Left colon (tissue), 2 donors: ENCODE results near the gene RBFOX2. TPM values are rescaled to one million over a fixed set of nuclear protein-coding genes. Genes with fewer than 3 reads are reported as not detected.

Source experiments
- ATAC-seq: fragments of 200-7000 bp; cut with Tn5 transposase; one replicate; pipeline ENCODE4 v1.9.1; 2020; ENCODE audit warnings: mild to moderate bottlenecking, moderate library complexity
- DNase-seq, 2 donors: peaks; one replicate each; pipeline ENCODE4 v3.0.0-alpha.2; 2020
- intact Hi-C, 2 donors: fragments of 100-400 bp; cut with DNase I in 1 of 2; cut with micrococcal nuclease in 1 of 2; formaldehyde crosslinking; loops; one replicate each; pipeline versions ENCODE4 v1.11.2 to v1.14.0; 2022; cut with DNase I, micrococcal nuclease
- total RNA-seq, 2 donors: library from RNA; stranded (reverse); fragmentation: NEBNext Ultra II Directional; extraction: Animal tissue kit (Norgen Biotek cat#: 25700); gene quantifications; one replicate each; pipeline ENCODE4 v1.2.1, GENCODE V29; 2021
- donor health status: DM: no; HTN: no; CAD: no.
- donor health status: DM: yes; HTN: yes; CAD: no.

RBFOX2 gene
- total RNA-seq, 2 donors from 2014 or later, result 34.3 to 48.8 TPM

GRCh38 chr22:35861451-35861850 is 167.2 kb downstream of the RBFOX2 start:
- ATAC-seq (no peak), DNase-seq (no peak)
- intact Hi-C loops, result no loop called here

DNA sequence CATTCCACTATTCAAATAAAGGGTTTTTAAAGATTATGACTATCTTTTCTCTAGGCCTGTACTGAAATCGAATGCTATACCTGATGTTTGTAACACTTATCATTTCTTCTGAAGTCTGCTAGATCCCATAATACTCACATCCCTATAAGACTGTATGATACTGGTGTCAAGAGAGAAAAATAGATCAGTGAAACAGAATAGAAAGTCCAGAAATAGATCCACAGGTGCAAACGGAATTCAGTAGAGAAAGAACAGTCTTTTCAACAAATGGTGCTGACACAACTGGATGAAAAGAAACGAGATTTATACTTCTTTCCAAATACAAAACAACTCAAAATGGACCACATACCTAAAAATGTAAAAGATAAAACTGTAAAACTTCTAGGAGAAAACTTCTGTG is 167.8 kb downstream of the RBFOX2 start:
- intact Hi-C loops, result no loop called here
- no peak for ATAC-seq
- no peak for DNase-seq

GRCh38 chr22:35860087-35860733 is 168.4 kb downstream of the RBFOX2 start:
- ATAC-seq (no peak), DNase-seq (no peak)
- intact Hi-C loops, result no loop called here

GRCh38 chr22:35854334-35854733 is 174.3 kb downstream of the RBFOX2 start:
- intact Hi-C loops, result no loop called here
- ATAC-seq (no peak), DNase-seq (no peak)

DNA sequence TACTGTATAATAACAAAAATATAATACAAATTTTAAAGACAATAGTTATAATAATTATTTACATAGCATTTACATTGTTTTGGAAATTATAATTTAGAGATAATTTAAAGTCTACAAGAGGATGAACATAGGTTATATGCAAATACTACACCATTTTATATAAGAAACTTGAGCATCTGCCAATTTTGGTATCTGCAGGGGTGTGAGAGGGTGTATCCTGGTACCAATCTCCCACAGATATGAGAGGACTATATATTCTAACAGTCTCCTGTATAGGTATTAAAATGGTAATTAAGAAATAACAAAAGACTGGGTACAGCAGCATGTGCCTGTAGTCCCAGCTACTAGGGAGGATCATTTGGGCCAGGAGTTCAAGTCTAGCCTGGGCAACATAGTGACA is 176.5 kb downstream of the RBFOX2 start:
- no peak for ATAC-seq
- intact Hi-C loops, result no loop called here
- DNase-seq, result no peak

DNA sequence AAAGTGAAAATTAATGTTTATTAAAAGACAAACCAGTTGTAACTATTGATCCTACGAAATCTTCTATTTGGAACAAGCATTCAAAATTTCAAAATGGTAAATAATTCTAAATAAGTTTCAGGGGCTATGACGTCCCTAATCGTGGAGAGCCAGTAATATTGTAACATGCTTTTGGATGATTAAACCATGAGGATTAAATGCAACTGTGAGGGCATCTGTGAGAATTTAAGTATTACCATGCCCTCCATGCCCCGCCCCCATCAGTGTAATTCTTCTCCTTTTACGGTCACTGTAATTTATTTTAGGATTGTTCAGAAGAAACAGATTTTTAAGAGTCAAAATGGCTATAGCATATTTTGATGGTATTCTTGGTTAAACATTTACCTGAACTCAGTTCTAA is 177.8 kb downstream of the RBFOX2 start:
- intact Hi-C loops, result no loop called here
- ATAC-seq, result no peak

GRCh38 chr22:35846804-35847203 is 181.8 kb downstream of the RBFOX2 start:
- ATAC-seq (peak; percentile 60), DNase-seq (no peak)

More for the DNA sequence above, 177.8 kb downstream of the RBFOX2 start:
- DNase-seq, result no peak

DNA sequence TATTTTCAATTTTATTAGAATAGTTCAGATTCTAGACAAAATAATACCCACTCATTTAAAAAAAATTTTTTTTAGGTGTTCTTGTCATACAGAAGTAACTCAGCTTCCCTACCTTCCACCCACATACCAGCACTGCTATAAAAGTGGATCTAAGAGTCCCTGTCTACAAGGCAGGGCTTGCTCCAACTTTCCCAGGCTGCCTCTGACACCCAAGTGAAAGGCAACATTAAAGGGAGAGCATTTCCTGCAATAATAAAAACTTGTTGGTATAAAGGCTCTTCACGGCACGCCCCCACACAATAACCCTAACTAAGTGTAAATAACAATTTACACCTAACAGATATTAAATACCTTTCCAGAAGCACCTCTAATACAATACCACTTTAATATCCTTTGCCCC is 183.7 kb downstream of the RBFOX2 start:
- DNase-seq, result peak; percentile 30 to 63
- intact Hi-C loops, result no loop called here
- peak; percentile 53 for ATAC-seq

More at GRCh38 chr22:35846804-35847203, 181.8 kb downstream of the RBFOX2 start:
- intact Hi-C loops, result no loop called here

GRCh38 chr22:35842954-35843353 is 185.7 kb downstream of the RBFOX2 start:
- DNase-seq (peak in 1 of 2 donors; percentile 42), ATAC-seq (no peak)
- intact Hi-C loops, result no loop called here

DNA sequence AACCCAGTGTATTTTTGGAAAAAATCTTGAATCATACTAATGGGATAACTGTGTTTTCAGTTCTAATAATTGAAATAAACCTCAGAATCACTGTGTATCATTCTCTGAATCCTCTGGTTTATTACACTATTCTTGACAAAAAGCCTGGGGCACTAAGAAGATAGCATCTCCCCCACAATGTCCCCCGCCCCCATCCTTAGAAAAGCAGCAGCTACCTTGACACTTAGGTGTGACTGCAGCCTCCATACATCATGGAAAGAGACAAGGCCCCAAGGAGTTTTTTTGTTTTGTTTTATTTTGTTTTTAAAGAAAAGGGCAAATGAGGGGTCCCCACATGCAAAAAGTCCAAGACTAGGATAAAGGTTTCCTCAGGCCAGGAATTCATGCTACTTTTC is 186.1 kb downstream of the RBFOX2 start:
- ATAC-seq (no peak), DNase-seq (no peak)
- intact Hi-C loops, result no loop called here

- no peak for ATAC-seq
- intact Hi-C loops, result no loop called here
- DNase-seq, result no peak
Observed at GRCh38 chr22:35841907-35842518, 186.6 kb downstream of the RBFOX2 start.

DNA sequence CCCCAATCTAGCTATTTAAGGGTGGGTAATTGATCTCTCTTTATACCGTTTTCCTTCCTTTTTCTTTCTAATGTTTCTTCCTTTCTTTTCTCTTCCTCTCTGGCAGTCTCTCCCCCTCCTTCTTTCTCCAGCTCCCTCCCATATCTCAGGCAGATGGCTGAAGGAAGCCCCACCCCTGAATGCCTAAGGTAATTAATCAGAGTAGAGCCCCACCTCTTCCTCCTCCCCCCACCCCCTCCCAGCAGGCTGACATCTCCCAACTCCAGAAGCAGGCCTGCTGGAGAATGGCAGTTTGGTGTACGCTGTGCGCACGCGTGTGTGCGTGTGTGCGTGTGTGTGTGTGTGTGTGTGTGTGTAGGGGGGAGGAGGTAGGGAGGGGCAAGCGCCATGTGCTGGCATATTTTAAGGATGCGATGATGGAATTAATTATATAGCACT is 188.3 kb downstream of the RBFOX2 start:
- intact Hi-C loops, result no loop called here
- peak; percentile 85 for ATAC-seq
- peak; percentile 81 to 93 for DNase-seq

DNA sequence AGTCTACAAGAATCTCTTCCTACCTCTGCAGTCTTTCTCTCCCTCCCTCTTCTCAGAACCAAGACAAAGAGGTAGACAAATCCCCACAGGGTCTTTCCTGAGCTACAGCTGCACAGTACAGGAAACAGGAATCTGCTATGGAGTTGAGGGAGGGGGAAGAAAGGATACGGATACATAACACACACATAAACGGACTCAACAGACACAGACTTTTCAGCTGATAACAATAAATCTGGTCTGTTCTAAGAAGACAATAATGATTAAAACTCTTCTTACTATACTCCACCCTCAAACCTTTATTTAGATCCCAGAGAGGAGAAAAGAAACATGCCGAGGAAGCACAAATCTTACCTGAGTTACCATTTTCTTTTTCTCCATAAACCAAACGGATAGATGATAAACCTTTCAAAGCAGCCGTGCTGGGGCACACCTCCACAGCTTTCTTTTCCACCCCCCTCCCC is 188.8 kb downstream of the RBFOX2 start:
- intact Hi-C loops, result no loop called here
- DNase-seq, result no peak
- peak; percentile 37 for ATAC-seq

DNA sequence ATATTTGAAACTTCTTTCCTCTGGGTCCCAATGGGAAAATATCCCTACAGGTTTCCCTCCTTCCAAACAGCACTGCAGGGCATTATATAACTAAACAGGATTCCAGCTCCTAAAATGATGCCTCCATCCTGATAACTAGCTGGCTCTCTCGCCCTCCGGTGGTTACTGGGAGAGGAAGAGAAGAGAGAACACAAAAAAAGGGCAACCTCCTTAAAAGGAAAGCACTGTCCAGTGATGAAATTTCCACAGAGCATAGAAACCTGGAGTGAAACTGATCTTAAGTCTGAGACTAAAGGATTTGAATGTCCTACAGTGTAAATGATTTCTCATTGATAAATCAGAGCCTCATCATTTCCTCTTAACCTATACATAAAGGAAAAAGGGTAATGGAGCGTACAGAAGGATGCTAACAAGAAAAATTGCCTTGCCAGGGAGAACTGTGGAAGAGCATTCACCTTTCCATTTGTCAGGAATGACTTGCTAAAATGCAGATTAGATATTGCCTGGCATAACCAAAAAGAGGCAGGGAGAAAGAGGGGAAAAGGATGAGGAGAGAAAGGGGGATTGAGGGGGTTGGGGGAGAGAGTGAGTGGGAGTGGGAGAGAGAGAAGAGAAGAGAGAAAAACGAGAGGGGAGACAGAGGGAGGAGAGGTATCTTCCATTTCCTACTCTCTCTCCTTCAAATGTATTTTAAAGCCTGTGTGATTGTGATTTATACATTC is 189.6 kb downstream of the RBFOX2 start:
- intact Hi-C loops, result no loop called here
- peak in 1 of 2 donors; percentile 37 for DNase-seq
- ATAC-seq, result no peak

DNA sequence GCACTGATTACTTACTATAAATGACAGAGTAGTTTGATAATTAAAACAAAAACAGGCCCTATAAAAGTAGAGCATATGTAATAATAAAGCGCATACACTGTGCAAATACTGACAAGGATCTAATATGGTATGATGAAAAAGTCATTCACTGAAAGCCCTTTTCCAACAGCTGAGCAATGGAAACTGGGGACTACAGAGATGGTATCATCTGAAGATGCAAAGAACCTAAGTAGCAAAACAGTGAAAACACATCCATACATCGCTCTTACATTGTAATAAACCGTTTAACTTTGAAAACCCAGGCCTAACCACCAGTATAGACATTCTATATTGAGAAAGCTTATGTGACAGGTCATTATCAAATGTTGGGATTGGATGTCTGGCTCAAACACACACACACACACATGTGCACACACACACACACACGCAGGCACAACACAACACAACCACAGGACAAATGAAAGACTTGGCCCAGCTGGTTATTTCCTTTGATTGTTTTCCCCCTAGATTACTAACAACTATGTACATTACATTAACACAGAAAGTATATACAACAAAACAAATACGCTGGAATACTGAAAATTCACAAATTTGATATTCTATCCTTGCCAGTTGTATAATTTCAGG is 191.4 kb downstream of the RBFOX2 start:
- intact Hi-C loops, result no loop called here
- DNase-seq (no peak), ATAC-seq (no peak)

- DNase-seq (peak; percentile 31 to 49), ATAC-seq (peak; percentile 58)
- intact Hi-C loops, result no loop called here
Observed at GRCh38 chr22:35835998-35836691, 192.5 kb downstream of the RBFOX2 start.

GRCh38 chr22:35835267-35835997 is 193.2 kb downstream of the RBFOX2 start:
- no peak for DNase-seq
- intact Hi-C loops, result no loop called here
- ATAC-seq, result no peak

GRCh38 chr22:35834061-35834460 is 194.6 kb downstream of the RBFOX2 start:
- DNase-seq, result no peak
- intact Hi-C loops, result no loop called here
- no peak for ATAC-seq
